Spleen (tissue), 11 donors: ENCODE data around the gene TMEM167B. TPM values are rescaled to one million over a fixed set of nuclear protein-coding genes. Genes with fewer than 3 reads are reported as not detected.

Source experiments
- DNase-seq: peaks from one replicate; pipeline ENCODE4 v3.0.0-alpha.2; 2020
- H3K27ac ChIP-seq, 8 donors: fragments of 200-600 bp; sonication (generic) in 7 of 8; 1 replicate in 4 of 8; 2 replicates in 4 of 8; pipeline versions ENCODE4 v1.5.0 to v1.8.0; 2016 to 2021; ENCODE audit warnings: inconsistent platforms in 4 of 8, mild to moderate bottlenecking in 4 of 8, moderate library complexity in 1 of 8
- H3K27me3 ChIP-seq, 7 donors: fragments of 200-600 bp; sonication (generic) in 6 of 7; replicated peaks in 1 of 7; 1 replicate in 4 of 7; 2 replicates in 3 of 7; pipeline versions ENCODE4 v1.5.0 to v1.8.0; 2016 to 2021; ENCODE audit warnings: inconsistent platforms in 3 of 7, mild to moderate bottlenecking in 1 of 7
- H3K36me3 ChIP-seq, 6 donors: fragments of 200-600 bp; sonication (generic) in 5 of 6; 1 replicate in 4 of 6; 2 replicates in 2 of 6; pipeline versions ENCODE4 v1.5.0 to v1.8.0; 2016 to 2021; ENCODE audit warnings: inconsistent platforms in 2 of 6
- H3K4me1 ChIP-seq, 6 donors: fragments of 200-600 bp; sonication (generic) in 5 of 6; 1 replicate in 3 of 6; 2 replicates in 3 of 6; pipeline versions ENCODE4 v1.5.0 to v1.8.0; 2016 to 2021; ENCODE audit warnings: inconsistent platforms in 3 of 6
- H3K4me3 ChIP-seq, 8 donors: fragments of 200-600 bp; sonication (generic) in 7 of 8; 1 replicate in 4 of 8; 2 replicates in 4 of 8; pipeline versions ENCODE4 v1.5.0 to v1.8.0; 2016 to 2021; ENCODE audit warnings: inconsistent platforms in 4 of 8, mild to moderate bottlenecking in 4 of 8, moderate library complexity in 2 of 8
- H3K9me3 ChIP-seq, 8 donors: fragments of 200-600 bp; sonication (generic) in 7 of 8; 1 replicate in 4 of 8; 2 replicates in 4 of 8; pipeline versions ENCODE4 v1.5.0 to v1.8.0; 2016 to 2021; ENCODE audit warnings: inconsistent platforms in 4 of 8
- POLR2A ChIP-seq, 3 donors: fragments of 450-650 bp; IDR thresholded peaks; one replicate each; pipeline ENCODE4 v1.5.1; 2017; ENCODE audit warnings: antibody characterized with exemption in 3 of 3, mild to moderate bottlenecking in 1 of 3
- POLR2AphosphoS5 ChIP-seq, 3 donors: sonication (generic); formaldehyde crosslinking; IDR thresholded peaks; one replicate each; pipeline ENCODE4 v1.5.1; 2017; ENCODE audit warnings: antibody characterized with exemption in 3 of 3
- WGBS, 5 donors: extraction: QIAGEN DNeasy Blood & Tissue Kit in 3 of 5; methylation state at CpG; one replicate each; pipeline versions ENCODE4 v1.1.5 to v1.1.7; 2013 to 2018; 5-methylcytosine and 5-hydroxymethylcytosine counted together
- intact Hi-C: fragments of 100-400 bp; cut with DNase I; formaldehyde crosslinking; loops from one replicate; pipeline ENCODE4 v1.15.0; 2023; ENCODE audit warnings: low total_unique reads
- polyA plus RNA-seq, 3 donors: library from polyadenylated mRNA; stranded (reverse); fragments of 200-250 nt; gene quantifications; one replicate each; pipeline ENCODE4 v1.2.1, GENCODE V29; 2013
- total RNA-seq, 7 donors: library from RNA; depleted of rRNA in 3 of 7; stranded (reverse); fragments of >200 nt in 3 of 7; fragmentation: NEBNext Ultra II Directional in 4 of 7; extraction: Animal tissue kit (Norgen Biotek cat#: 25700) in 4 of 7; gene quantifications; one replicate each; pipeline versions ENCODE4 v1.1.0 to v1.2.1, GENCODE V29; 2016 to 2021
- TF ChIP-seq, protein P1 (sequence below), 11 experiments: fragments of 200-600 bp in 7 of 11; fragments of 450-650 bp in 4 of 11; sonication (generic) in 4 of 11; IDR thresholded peaks in 8 of 11; conservative IDR thresholded peaks in 3 of 11; 1 replicate in 7 of 11; 2 replicates in 4 of 11; pipeline versions ENCODE4 v1.4.0 to v1.8.0; 2016 to 2021; ENCODE audit warnings: antibody characterized with exemption in 11 of 11, inconsistent platforms in 4 of 11, mild to moderate bottlenecking in 1 of 11
- donor health status: healthy with polysubstance abuse.
- donor health status: DM: no; HTN: no; CAD: no; lungs with moderate emphysema.
- donor health status: DM: no; HTN: no; CAD: no.
- donor health status: Bipolar disorder and iron deficiency.
- donor health status: healthy.
- donor health status: DM: no; HTN: no; CAD: no.
- donor health status: DM: yes; HTN: yes; CAD: no.

TMEM167B gene
- total and polyA plus RNA-seq, 10 donors, result 19.1 to 48.2 (median 31.4) TPM

- Histone ChIP-seq H3K4me1 (no peaks in the 10 kb centered on the region), H3K4me3 (no peak overlapping the region), H3K36me3 (peaks cover 4 to 38% (median 24%) of the 10 kb centered on the region in 6 donors), H3K27me3 (no peaks in the 10 kb centered on the region), H3K9me3 (no peaks in the 10 kb centered on the region), H3K27ac (no peak overlapping the region)
- no peak for DNase-seq
- TF ChIP-seq, protein P1, sequence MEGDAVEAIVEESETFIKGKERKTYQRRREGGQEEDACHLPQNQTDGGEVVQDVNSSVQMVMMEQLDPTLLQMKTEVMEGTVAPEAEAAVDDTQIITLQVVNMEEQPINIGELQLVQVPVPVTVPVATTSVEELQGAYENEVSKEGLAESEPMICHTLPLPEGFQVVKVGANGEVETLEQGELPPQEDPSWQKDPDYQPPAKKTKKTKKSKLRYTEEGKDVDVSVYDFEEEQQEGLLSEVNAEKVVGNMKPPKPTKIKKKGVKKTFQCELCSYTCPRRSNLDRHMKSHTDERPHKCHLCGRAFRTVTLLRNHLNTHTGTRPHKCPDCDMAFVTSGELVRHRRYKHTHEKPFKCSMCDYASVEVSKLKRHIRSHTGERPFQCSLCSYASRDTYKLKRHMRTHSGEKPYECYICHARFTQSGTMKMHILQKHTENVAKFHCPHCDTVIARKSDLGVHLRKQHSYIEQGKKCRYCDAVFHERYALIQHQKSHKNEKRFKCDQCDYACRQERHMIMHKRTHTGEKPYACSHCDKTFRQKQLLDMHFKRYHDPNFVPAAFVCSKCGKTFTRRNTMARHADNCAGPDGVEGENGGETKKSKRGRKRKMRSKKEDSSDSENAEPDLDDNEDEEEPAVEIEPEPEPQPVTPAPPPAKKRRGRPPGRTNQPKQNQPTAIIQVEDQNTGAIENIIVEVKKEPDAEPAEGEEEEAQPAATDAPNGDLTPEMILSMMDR (IDR thresholded peaks at IDR 0.05 in 8 of 11, conservative IDR thresholded peaks at IDR 0.05 in 3 of 11), result no peak
- no peak for TF ChIP-seq POLR2A (IDR thresholded peaks at IDR 0.05)
- no peak for TF ChIP-seq POLR2AphosphoS5 (IDR thresholded peaks at IDR 0.05)
- intact Hi-C loops, result no loop called here
- 90 to 97% (median 90%) methylated on average over 7 of the region's 7 CpGs for WGBS, 5 donors
Measured at GRCh38 chr1:109060707-109061106, 29.9 kb upstream of the TMEM167B start.

DNA sequence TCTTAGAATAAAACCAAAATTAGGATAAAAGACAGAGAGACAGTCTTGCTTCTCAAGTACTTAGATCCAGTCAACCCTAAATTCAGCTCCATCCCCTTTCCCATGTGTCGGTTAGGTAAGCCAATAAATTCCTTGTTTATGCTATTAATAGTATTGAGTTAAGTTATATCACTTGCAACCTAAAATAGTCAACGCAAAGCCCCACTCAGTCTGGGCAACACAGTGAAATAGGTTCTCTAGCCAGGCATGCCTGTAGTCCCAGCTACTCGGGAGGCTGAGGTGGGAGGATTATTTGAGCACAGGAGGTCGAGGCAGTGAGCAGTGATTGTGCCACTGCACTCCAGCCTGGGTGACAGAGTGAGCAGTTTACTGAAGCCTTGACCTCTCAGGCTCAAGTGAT is 29.4 kb upstream of the TMEM167B start:
- intact Hi-C loops, result no loop called here
- Histone ChIP-seq H3K27ac (no peak overlapping the region), H3K36me3 (peaks cover 4 to 42% (median 28%) of the 10 kb centered on the region in 6 donors), H3K9me3 (no peaks in the 10 kb centered on the region), H3K27me3 (no peaks in the 10 kb centered on the region), H3K4me3 (no peak overlapping the region), H3K4me1 (no peaks in the 10 kb centered on the region)
- WGBS, 5 donors, result 90 to 95% (median 92%) methylated on average over 4 of the region's 4 CpGs
- no peak for DNase-seq
- TF ChIP-seq, protein P1 (IDR thresholded peaks at IDR 0.05 in 8 of 11, conservative IDR thresholded peaks at IDR 0.05 in 3 of 11), result no peak
- TF ChIP-seq POLR2A (IDR thresholded peaks at IDR 0.05), result no peak
- TF ChIP-seq POLR2AphosphoS5 (IDR thresholded peaks at IDR 0.05), result no peak

GRCh38 chr1:109065137-109065536 is 25.4 kb upstream of the TMEM167B start:
- no peak for DNase-seq
- Histone ChIP-seq H3K36me3 (peaks cover 4 to 82% (median 46%) of the 10 kb centered on the region in 6 donors), H3K9me3 (no peaks in the 10 kb centered on the region), H3K4me1 (peaks cover 0 to 2% (median 0%) of the 10 kb centered on the region in 6 donors), H3K4me3 (no peak overlapping the region), H3K27ac (no peak overlapping the region), H3K27me3 (no peaks in the 10 kb centered on the region)
- intact Hi-C loops, result no loop called here
- 78 to 99% (median 96%) methylated on average over 3 of the region's 3 CpGs for WGBS, 5 donors
- TF ChIP-seq, protein P1 (IDR thresholded peaks at IDR 0.05 in 8 of 11, conservative IDR thresholded peaks at IDR 0.05 in 3 of 11), result no peak
- TF ChIP-seq POLR2A (IDR thresholded peaks at IDR 0.05) (no peak), POLR2AphosphoS5 (IDR thresholded peaks at IDR 0.05) (no peak)

DNA sequence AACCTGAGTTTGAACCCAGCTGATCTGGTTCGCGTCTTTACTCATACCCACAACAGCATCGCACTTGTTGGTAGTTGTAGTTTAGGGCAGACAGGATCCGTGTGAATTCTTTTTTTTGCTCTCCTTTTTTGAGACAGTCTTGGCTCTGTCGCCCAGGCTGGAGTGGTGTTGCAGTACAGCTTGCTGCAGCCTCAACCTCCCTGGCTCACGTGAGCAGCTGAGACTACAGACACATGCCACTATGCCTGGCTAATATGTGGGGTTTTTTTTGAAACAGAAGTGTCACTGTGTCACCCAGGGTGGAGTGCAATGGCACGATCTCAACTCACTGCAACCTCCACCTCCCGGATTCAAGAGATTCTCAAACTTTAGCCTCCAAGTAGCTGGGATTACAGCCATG is 22.7 kb upstream of the TMEM167B start:
- TF ChIP-seq POLR2A (IDR thresholded peaks at IDR 0.05), result no peak
- no peak for TF ChIP-seq POLR2AphosphoS5 (IDR thresholded peaks at IDR 0.05)
- TF ChIP-seq, protein P1 (IDR thresholded peaks at IDR 0.05 in 8 of 11, conservative IDR thresholded peaks at IDR 0.05 in 3 of 11), result no peak
- no peaks in the 10 kb centered on the region for H3K27me3 ChIP-seq
- no peak overlapping the region for H3K27ac ChIP-seq
- H3K4me1 ChIP-seq, result peaks cover 0 to 18% (median 2%) of the 10 kb centered on the region in 6 donors
- peaks cover 4 to 96% (median 47%) of the 10 kb centered on the region in 6 donors for H3K36me3 ChIP-seq
- WGBS, 5 donors, result 83 to 95% (median 88%) methylated on average over 8 of the region's 8 CpGs
- intact Hi-C loops, result no loop called here
- DNase-seq, result no peak
- H3K4me3 ChIP-seq, result no peak overlapping the region
- no peaks in the 10 kb centered on the region for H3K9me3 ChIP-seq
